Medulla oblongata (tissue), 1 donor: ENCODE results near the gene PPIL6.
A peak's percentile ranks its signal among the peaks of the same experiment; 100 is the strongest.
"Not testable (repeated sequence)": the region's sequence is repeated elsewhere in the genome, so short reads cannot be mapped to it uniquely, and the experiment has no call there.

Experiments
- DNase-seq: peaks from one replicate; pipeline ENCODE4 v3.0.0-alpha.2; 2015; ENCODE audit errors: extremely low spot score

The PPIL6 gene

GRCh38 chr6:109466212-109466923 is 25.9 kb upstream of the PPIL6 start:
- no peak for DNase-seq

DNA sequence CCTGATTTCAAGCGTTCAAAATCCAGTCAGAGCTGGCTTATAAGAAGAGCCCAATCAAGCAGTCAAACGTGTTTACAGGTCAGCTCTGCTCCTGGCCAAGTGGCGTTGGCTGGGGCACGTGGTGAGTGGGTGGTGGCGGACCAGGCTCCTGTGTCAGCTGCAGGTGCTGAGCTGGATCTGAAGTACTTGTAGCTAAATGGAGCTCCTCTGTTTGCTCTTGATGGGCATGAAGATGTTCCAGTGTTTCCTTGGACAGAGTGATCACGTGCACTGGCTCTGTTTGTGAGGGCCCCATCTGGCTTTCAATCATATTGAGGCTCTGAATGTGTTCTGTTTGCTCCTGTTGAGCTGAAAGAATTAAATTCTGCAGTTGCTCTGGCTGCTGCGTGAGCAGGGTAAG is 25.3 kb upstream of the PPIL6 start:
- DNase-seq, result peak; percentile 77

GRCh38 chr6:109461733-109462526 is 21.5 kb upstream of the PPIL6 start:
- no peak for DNase-seq

DNA sequence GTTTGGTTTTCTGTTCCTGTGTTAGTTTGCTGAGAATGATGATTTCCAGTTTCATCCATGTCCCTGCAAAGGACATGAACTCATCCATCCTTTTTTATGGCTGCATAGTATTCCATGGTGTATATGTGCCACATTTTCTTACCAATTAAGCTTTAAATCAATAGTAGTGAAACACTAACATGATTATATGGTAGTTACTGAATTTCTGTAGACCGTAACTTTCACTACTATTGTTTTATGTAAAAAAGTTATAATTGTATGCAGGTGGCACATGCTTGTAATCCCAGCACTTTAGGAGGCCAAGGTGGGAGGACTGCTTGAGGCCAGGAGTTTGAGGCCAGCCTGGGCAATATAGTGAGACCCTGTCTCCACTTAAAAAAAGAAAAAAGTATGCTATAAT is 20.8 kb upstream of the PPIL6 start:
- not testable (repeated sequence) for DNase-seq

GRCh38 chr6:109460161-109460829 is 19.9 kb upstream of the PPIL6 start:
- no peak for DNase-seq

DNA sequence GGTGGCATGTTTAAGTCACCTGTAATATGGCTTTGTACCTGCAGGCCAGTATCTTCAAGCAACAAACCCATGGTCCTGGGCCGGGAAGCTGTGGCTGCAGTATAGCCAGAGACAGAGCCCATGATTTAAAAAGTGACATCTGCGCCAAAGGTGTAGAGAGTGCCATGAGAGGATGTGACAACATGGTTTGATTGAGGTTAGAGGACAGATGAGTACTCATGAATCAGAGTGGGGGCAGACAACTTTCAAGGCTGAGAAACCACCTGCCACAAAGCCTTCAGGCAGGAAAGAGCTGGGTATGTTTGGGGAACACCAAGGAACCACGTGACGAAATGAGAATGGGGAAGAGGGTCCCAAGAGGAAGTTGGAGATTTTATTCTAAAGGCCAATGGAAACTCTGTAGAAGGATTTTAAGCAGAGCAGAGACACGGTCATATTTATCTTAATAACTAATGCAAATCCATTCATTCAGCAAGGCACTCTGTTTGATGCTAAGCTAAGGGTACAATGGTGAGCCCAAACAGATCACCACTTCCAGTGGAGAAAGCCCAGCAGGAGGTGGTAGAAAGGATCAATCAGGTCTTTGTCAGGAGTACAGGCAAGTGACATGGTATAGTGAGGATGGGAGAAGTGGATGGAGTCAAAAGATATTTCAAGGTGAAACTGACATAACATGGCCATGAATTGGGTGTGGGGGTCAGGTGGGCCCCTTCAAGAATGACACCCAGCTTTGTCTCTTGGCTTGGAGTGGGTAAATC is 18.5 kb upstream of the PPIL6 start:
- peak; percentile 86 for DNase-seq

DNA sequence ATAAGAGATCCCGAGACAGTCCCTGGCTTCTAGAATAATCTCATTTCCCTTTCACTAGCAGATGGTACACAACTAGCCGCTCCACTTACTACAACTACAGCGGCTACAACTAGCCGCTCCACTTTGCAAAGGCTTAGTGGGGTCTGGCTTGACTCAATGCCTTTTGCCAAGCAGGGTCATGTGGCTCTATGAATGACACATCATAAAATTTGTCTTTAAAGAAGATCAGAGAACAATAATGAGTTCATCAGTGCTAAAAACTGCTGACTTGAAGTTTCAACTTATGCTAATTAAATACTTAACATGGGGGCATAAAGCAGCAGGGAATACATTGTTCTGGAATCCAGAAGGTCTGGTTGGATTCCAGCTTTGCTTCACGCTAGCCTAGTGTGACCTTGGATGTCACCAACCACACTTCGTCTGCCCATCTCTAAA is 17.2 kb upstream of the PPIL6 start:
- DNase-seq, result no peak

- peak; percentile 75 for DNase-seq
These were observed 16.5 kb upstream of the PPIL6 start for GRCh38 chr6:109456710-109457561.

DNA sequence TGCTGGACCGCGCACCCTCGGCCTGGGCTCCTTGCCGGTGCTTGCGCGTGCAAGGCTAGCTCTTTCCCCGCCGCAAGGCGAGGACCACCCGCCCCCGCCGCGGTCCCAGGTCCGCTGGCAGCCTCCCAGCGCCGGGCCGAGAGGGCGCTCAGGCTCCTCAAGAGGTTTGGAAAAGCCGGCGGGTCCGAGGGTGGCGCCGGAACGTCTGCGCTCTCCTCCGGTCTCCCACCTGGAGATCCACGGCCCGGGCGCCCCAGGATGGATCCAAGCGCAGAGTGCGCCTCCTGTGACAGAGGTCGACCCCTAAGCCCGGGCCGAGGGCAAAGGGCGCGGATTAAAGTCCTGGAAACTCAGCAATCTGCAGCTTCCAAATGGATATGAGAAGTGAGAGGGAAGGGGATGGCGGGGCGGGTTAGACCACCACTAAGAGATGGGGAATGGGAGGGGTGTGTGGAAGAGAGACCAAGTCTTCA is 15.7 kb upstream of the PPIL6 start:
- DNase-seq, result no peak

- peak; percentile 72 for DNase-seq
These were observed 15.1 kb upstream of the PPIL6 start, which contains the start of gene MICAL1 for GRCh38 chr6:109455437-109456110. Gene MICAL1 (minus strand): TSS chr6:109455772. CDS start chr6:109454196, 1,576 bp downstream.

DNA sequence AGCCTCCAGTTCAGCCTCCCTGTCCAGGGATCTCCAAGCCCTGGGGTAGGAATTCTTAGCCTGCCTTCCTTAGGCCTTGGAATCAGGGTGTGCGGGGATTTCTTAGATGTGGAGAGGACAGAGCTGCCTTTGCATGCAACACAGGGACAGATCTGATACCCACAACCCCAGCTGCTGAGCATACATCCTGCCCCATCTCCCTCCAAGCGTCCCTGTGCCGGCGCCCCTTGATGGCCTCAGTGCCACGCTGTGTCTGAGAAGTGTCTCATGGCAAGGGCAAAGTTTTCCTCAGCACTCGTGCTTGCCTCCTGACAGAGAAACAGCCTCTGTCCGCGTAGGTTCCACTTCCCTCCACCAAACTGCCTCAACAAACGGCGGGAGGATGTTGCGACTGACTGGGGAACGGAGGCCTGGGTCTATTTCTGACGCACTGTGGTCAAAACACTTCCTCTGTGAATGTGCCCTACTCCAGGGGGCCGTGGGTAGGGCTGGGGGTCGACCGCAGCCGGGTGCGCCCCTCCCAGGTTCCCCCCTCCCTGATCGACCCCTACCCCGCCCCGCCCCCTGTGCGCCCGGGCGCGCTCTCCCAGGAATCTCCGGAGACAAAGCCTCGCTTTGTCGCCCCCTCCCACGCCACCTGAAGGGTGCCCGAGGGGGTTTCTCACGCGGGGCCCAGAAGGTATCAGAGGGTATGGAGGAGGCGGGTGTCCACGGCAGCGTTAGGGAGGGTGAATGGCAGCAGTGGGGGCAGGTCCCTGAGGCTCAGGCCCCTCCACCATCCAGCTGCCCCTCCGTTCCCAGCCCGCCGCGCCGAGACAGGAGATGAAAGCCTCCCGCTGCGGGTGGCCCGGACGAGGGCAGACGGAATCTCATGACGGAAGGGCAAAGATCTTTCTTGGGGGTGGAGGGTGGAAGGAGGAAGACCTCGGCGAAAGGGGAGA is 14.3 kb upstream of the PPIL6 start:
- DNase-seq, result peak; percentile 86

GRCh38 chr6:109453594-109454495 is 13.4 kb upstream of the PPIL6 start:
- DNase-seq, result no peak

- no peak for DNase-seq
These were observed 12.7 kb upstream of the PPIL6 start for GRCh38 chr6:109453156-109453555.

DNA sequence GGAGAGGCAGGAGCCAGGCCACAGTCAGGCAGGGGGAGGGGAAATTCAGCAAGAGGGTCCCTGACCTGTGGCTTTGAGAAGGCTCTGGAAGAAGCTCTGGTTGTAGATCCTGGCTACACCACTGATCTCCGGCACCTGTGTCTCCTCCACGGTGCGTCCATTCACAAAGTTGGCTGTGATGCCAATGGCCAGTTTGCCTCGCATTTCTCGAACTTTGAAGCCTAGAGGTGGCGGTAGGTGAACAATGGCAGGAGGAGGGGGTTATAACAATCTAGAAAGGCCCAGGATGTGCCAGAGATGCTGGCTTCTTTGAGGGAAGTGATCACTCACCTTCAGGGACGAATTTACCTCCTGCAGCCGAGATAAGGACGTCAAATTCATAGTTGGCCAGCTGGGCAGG is 11.8 kb upstream of the PPIL6 start:
- no peak for DNase-seq

- no peak for DNase-seq
These were observed 10.9 kb upstream of the PPIL6 start for GRCh38 chr6:109451376-109451775.

GRCh38 chr6:109450801-109451200 is 10.4 kb upstream of the PPIL6 start:
- DNase-seq, result no peak

- DNase-seq, result no peak
These were observed 9.6 kb upstream of the PPIL6 start for GRCh38 chr6:109449795-109450673.
